Hepatic stellate cell (primary cell): ENCODE measurements around the gene WNT2B.

Experiments used
- DNase-seq: peaks from one replicate; pipeline ENCODE4 v3.0.0; 2011; ENCODE audit warnings: low spot score

Gene WNT2B

DNA sequence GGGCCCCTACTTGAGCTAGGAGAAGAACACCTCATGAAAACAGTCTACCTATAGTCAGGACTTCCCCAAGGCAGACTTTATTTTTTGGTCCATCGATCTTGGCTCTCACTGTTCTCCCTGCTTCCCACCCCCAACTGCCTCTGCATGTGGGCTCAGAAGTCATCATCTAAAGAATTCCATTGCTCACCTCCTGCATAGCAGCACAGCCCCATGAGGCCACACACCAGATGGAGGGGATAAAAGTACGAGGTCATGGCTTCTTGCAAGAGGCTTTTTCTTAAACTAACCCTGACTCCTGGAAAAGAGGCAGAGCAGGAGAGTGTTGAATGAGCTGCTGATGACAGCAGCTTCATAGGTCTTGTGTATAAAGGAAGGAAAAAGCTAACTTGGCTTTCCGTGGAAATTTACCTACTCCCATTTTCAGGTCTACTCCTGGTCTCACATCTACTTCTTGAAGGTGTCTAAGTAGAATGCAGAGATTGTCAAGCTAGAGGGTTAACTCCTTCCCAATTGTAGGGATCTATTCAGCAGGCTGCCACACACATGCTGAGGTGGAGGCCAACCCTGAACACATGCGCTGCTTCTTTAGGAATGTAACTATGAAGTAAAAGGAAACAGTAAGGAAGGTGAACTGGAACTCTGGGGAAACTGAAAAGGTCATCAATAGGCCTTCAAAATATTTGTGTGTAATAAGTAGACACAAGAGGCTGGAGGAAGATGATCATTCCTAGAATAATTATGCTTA, 18.7 kb downstream of the WNT2B start:
- no peak for DNase-seq

DNA sequence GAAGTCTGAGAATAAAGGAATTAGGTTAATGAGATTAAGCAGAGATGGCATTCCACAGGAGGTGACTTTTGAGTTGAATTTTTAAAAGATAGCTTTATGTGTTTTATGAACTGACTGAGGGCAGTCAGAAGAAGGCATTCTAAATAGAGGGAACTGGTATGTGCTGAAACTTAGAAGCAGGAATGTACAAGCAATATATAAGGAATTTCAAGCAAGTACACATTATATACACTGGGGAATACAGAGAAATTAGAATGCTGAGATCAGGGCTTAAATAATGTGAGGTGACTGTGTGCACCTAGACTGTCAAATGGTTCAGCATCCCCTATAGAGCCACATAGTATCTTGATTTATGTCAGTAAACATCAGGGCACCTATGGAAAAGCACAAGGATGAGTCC, 19.3 kb downstream of the WNT2B start:
- no peak for DNase-seq

DNA sequence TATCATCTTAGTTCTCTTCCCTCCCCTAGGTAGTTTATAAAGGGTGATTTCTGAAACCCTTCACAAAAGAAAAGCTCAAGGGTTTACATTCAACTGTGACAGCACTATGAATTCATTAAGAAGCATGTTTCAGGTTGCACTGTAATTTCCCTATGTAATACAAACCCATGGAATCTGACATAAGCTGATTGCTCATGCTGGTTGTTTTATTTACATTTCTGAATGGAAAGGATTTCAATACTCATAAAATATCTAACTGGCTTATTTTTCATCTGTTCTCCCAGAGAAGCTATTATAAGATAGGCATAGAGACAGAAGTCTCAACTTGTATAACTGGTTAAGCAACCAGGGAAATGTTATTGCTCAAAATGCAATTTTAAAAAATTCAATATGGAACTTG, 20.5 kb downstream of the WNT2B start:
- DNase-seq: no peak

DNA sequence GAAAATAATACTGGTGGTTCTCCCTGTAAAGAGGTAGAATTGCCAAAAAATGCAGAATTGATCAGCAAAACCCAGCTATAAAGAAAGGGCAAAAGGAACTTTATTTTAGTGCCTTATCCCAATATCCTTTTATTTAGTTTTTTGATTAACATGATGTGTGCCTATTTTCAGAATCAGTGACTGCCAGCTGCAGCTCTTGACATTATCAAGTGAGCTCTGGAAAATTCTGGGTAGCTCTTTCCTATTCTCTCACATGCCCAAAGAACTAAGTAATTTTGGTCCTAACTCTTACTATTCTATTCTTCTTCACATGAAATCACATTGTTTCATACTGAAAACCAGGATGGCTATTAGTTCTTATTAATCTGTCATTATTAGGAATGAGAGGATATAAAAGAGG, 22.1 kb downstream of the WNT2B start:
- no peak for DNase-seq

DNA sequence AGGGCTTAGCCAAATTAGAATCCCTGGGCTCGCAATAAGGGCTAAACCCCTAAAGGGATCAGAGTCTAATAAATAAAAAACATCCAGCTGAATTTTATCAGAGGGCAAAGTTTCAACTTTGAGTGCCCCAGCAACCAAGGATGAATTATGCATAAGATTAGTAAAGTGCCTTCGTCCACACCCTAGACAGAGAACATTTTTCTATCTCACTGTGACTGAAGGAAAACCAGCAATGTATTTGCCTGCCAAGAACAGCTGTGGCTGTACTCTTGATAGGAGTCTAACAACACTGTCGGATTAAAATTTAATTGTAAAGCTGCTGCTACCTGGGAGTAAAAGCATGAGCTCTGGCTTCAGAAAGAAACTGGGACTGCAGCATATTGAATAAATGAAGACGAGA, 23.3 kb downstream of the WNT2B start:
- DNase-seq: no peak

DNA sequence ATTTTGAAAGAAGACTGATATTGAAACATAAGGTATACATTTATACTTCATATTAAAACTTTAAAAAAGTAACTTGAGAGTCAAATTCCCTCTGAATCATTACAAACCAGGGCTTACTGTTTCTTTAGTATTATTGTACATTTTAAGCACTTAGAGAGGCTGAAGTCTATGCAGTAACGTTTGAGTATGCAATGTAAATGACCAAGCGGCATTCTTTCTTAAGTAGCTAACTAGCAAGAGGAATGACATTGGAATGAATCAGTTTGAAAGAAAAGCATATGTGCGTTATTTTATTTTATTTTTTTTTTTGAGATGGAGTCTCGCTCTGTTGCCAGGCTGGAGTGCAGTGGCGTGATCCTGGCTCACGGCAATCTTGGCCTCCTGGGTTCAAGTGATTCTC, 24.3 kb downstream of the WNT2B start:
- peak; percentile 43 for DNase-seq

DNA sequence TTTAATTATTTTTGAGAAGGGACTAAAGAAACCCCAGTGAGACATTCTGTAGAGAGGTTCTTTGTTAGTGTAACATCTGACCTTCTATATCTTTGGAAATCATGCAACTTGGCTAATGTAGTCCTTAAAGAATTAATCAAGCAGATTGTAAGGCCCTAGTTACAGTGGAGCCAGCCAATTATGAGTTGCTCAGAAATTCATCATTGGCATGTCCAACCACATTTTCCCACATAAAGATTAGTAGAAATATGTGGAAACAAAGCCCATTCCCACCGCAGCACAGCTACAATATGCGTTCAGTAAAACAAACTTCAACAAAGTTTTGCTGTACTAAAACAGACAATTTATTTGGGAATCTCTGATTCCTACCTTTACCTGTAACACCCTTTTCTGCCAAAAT, 27.8 kb downstream of the WNT2B start:
- no peak for DNase-seq

DNA sequence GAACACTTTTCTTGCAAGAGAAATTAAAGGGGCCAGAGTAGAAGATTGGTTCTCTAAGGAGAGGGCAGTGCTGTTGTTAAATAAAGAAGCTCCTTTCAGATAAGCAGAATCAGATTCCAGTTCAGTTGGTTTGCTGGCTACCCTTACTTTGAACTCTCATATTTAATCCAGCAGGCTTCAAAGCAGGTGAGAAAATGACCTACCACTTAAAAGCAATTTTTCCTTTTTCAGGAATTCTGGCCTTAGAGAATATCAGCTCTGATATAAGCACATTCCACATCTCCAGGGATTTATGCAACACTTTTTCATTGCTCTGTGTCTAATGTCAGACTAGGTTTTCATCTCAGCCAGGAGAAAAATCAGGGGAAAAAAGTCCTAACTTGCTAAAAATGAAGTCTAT, 28.7 kb downstream of the WNT2B start:
- no peak for DNase-seq

DNA sequence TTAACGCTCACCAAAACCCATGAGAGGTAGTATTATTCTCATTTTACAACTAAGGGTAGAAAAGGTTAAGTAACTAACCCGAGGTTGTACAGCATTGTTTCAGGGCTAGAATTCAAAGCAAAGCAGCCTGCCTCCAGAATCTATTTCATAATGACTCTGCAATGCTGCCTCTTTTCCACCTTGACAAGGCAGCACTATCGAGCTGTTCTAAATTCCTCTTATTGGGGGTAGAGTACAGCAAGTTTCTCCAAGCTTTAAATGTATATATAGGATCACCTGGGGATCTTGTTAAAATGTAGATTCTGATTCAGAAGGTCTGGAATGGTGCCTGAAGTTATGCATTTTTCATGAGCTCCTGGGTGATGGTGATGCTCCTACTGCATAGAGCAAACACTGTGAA, 30.1 kb downstream of the WNT2B start:
- no peak for DNase-seq

DNA sequence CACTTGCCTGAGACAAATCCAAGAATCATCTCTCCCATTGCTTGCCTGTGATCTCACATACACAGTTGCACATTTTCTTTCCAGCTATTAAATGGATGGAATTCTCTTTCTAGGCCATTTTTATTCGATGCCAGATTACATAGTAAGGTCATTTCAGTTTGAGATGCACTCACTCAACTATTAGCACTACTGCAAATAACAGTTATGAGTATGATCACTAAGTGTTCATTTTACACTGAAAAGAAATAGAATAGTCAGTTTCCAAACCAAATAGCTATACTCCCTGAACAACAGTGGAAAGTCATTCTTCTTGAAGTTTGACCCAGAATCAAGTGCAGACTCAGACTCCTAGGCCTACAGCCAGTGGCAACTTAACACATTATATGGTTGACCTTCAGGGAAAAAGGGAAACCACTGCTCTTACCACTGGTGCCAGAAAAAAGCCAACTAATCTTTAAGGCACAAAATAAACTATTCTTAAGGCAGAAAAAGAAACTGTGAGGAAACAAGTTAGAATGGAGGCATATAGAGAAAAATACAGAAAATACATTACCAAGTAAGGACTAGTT, 31.5 kb downstream of the WNT2B start:
- DNase-seq: no peak

DNA sequence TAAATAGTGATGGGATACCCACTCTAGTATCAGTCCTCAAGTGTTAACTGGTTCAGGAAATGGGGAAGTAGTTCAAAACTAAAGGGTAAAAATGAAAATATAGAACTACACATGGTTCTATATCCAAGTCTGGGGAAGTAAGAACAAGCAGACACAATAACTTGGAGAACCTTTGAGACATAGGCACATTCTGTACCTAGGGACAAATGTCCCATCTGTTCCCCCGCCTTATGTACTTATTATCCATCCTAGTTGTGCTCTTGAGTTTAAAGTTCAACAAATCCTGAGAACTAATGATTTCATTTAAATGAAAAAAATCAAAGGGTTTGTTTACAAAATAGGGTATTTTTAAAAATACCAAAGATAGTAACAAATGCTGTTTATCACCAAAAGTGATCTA, 32.5 kb downstream of the WNT2B start:
- no peak for DNase-seq

DNA sequence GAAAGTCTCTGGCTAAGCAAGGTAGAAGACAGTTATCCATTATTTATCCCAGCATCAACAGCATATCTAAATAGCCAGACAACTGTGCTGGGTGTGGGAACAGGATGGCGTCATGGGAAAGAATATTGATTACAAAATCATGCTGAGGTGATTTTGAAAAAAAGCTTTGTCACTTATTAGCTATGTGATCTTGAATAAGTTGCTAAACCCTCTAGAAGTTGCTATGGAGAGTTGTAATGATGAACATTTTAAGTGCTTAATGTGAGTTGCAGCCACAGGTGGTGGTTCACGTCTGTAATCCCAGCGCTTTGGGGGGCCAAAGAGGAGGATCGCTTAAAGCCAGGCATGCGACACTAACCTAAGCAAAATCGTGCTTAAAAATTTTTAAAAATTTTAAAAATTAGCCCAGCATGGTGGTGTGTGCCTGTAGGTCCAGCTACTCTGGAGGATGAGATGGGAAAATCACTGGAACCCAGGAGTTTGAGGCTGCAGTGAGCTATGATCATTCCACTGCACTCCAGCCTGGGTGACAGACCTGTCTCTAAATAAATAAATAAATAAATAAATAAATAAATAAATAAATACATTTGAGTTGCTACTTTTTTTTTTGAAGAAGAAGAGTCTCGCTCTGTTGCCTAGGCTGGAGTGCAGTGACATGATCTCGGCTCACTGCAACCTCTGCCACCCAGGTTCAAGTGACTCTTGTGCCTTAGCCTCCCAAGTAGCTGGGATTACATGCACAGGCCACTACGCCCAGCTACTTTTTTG, 33.6 kb downstream of the WNT2B start:
- DNase-seq: no peak

DNA sequence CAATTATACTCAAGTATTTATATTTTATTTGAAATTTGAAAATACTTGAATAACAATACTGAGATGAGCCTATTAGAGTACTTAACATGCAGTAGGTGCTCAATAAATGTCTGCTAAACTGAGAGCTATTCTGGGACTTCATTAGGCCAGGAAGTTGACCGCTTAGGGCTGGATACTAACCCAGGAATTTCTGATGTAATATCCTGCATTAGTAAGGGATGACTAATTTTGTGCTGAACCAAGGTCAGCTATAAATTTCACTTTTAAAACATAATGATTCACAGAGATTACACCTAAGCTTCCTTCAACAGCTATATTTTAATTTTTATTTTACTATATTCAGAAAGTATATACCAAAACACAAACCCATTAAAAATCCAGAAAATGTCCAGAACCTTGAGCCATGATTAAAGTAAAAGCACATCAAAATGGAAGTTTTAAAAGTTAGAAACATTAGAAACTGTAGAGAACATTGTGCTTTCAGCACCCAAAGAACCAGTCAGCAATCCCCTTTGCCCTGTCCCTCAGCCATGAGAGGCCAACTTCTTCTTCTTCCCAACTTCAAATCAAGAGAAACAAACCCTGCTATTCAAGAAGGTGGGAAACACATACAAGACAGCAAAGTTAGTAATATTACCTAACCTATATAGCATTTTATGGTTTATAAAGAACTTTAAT, 35.4 kb downstream of the WNT2B start:
- DNase-seq: peak; percentile 51

DNA sequence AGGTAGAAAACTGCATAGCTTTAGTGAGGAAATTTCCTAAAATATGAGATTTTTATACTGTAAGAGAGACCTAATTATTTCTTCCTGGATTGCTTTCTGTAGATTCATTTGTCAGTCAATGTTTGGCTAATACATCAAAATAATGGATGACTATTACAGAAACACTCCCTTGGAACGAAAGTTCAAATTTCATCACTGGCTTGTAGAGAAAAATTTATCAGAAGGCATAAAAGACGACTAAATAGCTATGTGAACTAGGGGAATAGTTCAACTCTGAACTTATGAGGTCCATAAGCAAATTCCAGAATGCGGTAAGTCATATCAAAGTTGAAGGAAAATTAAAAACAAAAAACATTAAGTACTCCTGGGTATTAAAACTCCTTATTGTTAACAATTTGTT, 36.0 kb downstream of the WNT2B start:
- DNase-seq: no peak

DNA sequence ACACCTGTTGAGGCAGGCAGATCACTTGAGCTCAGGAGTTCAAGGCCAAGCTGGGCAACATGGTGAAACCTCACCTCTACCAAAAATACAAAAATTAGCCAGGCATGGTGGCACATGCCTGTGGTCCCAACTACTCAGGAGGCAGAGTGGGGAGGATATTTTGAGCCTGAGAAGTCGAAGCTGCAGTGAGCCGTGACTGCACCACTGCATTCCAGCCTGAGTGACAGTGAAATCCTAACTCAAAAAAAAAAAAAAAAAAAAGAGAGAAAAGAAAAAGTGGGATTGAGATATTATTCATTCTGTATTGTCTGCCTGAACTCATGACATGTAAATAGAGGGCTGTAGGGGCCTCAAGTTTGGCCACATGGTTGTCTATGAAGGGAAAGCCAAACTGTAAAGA, 37.3 kb downstream of the WNT2B start:
- no peak for DNase-seq

DNA sequence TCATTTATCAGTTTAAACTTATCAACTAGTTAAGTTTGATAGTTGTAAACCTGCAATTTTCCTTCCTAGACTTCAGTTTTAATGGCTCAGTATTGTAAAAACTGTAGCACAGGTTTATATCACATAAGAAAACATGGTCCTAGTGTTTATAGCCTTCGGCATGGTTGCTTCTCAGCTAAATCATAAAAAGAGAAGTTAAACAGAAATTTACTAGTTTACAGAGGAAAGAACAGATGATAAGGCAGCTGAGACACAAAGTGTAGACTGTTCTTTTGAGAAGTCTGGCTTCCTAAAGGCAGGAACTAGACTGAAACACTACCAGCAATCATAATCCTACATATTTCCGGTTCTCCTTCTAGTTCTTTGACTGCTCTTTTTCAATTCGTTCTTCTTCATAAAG, 39.8 kb downstream of the WNT2B start:
- no peak for DNase-seq

DNA sequence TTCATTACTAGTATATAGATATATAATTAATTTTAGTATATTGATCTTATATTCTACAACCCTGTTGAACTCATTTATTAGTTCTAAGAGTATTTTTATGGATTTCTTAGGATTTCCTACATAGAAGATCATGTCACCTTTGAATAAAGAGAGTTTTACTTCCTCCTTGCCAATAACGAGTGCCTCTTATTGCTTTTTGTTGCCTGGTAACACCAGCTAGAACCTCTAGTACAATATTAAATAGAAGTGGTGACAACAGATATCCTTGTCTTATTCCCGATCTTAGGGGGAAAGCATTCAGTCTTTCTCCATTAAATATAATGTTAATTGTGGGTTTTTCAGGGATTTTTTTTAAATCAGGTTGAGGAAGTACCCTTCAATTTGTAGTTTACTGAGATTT, 40.8 kb downstream of the WNT2B start:
- no peak for DNase-seq

DNA sequence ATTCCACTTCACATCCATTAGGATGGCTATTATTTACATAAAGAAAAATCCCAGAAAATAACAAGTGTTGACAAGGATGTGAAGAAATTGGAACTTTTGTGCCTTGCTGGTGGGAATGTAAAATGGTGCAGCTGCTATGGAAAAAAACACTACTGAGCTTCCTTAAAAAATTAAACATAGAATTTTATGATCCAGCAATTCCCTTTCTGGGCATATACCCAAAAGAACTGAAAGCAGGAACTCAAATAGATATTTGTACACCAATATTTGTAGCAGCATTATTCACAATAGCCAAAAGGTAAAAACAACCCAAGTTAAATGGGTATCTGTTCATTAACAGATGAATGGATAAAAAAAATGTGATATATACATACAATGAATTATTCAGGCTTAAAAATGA, 45.6 kb downstream of the WNT2B start:
- no peak for DNase-seq

DNA sequence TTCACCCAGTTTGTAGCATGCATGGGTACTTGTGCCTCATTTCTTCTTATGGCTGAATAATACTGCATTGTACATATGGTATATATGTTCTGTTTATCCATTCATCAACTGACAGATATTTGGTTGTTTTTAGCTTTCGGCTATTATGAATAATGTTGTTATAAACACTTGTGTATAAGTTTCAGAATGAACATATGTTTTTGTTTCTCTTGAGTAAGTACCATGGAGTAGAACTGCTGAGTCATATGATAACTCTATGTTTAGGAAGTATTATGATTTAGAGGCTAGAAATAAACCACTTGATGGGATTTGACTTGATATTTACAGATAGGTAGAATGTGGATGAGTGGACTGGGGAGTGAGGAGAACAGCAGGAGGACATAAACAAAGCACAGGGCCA, 48.6 kb downstream of the WNT2B start:
- no peak for DNase-seq

DNA sequence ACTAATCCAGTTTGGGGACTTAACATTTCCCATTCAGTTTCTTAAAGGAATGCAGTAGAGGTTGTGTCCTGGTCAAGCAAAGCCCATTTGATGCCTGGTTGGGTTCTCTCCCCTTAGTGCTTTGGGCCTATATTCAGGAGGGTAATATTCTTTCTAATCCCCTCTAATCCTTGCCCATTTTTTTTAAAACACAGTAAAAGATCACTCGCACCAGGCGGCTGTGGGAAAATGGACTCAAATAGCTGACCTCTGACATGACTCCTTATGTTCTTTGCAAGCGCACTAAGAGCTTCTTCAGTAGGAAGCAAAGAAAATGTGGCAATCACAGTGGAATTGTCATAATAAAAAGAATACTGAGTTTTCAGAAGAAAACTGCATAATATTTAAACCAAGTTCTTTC, 49.9 kb downstream of the WNT2B start:
- no peak for DNase-seq

DNA sequence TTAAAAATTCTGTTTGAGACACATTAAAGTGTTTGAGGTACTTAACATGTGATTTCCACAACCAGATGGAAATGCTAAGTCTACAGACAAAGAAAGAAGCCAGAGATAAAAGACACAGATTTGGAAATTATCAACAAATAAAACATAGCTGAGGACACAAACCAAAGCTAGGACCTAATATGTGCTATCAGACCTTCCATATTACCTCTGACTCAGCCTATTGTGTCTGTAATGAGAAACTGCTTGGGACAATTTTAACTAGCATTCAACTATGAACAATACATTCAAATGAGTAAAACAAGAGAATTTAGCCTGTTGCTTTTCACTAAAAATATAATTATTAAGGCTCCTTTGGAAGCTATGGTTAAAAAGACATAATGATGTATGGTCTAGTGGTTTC, 54.6 kb downstream of the WNT2B start:
- DNase-seq: no peak

DNA sequence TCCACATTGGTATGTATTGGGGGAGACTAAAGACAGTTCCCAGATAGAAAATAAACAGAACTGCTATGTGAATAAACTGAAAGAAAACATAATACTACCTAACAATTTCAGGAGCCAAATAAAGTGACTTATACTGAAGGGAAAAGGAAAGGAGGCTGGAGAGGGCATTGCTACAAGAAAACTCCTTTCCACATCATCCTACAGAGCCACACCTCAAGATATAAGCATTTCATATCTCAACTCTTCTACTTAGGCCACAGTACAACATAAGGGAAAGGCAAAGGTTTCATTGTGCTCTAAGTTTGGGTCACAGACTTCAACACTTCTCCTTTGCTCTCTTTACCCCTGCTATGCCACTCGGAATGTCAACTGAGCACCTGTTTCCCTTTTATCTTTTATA, 55.3 kb downstream of the WNT2B start:
- no peak for DNase-seq

DNA sequence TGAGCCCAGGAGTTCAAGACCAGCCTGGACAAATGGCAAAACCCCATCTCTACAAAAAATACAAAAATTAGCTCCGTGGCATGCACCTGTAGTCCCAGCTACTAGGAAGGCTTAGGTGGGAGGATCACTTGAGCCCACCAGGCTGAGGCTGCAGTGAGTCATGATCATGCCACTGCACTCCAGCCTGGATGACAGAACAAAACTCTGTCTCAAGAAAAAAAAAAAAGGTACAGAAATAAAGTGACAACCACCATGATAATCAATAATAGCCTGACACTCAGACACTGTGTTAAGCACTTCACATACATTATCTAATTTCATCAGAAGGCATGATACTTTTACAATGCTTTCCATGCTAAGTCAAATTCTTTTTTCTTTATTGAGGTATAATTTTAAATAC, 57.0 kb downstream of the WNT2B start:
- DNase-seq: no peak
